Panc1 (cell line): ENCODE results near the gene SLC2A1. TPM values are rescaled to one million over a fixed set of nuclear protein-coding genes. Genes with fewer than 3 reads are reported as not detected.

Experiments used
- ATAC-seq: fragments of 200-7000 bp; cut with Tn5 transposase; 2 replicates; pipeline ENCODE4 v1.9.1; 2020; ENCODE audit warnings: mild to moderate bottlenecking, moderate library complexity
- BruUV-seq: library from RNA; stranded (reverse); fragments of 400-500 nt; replicated peaks from 2 replicates; lab custom pipeline; 2021; lab: Mats Ljungman, UMichigan
- CTCF ChIA-PET: fragments of 300-600 bp; sonication (Branson Sonifier 250); formaldehyde crosslinking; loops from one replicate; lab custom pipeline; 2022; ENCODE audit warnings: antibody characterized with exemption; lab: Charles Lee
- POLR2A ChIA-PET: fragments of 300-600 bp; sonication (Branson Sonifier 250); formaldehyde crosslinking; loops from one replicate; lab custom pipeline; 2022; ENCODE audit warnings: antibody characterized with exemption; lab: Charles Lee
- DNase-seq: peaks from one replicate; pipeline ENCODE4 v3.0.0-alpha.2; 2010; ENCODE audit warnings: low read depth, low spot score
- H3K27ac ChIP-seq: 2 replicates; pipeline ENCODE4 v1.5.1; 2011; ENCODE audit warnings: mild to moderate bottlenecking, low read length, inconsistent platforms
- H3K27me3 ChIP-seq: fragments of 200-500 bp; sonication (Bioruptor generic); 2 replicates; pipeline ENCODE4 v1.6.0; 2014; ENCODE audit warnings: low read length, inconsistent platforms; ENCODE audit not compliant: control insufficient read depth, insufficient read depth
- H3K36me3 ChIP-seq: fragments of 200-500 bp; sonication (Bioruptor generic); 2 replicates; pipeline ENCODE4 v1.5.1; 2014; ENCODE audit warnings: inconsistent platforms, mild to moderate bottlenecking, low read length, moderate library complexity; ENCODE audit not compliant: control insufficient read depth, insufficient read depth
- H3K4me1 ChIP-seq: 2 replicates; pipeline ENCODE4 v1.5.1; 2011; ENCODE audit warnings: inconsistent platforms, mild to moderate bottlenecking, low read length, moderate library complexity; ENCODE audit not compliant: control insufficient read depth, insufficient read depth
- H3K4me3 ChIP-seq, 2 experiments: 2 replicates each; pipeline ENCODE4 v1.5.1; 2011 to 2012; ENCODE audit warnings: low read depth in 2 of 2, low read length in 2 of 2, mild to moderate bottlenecking in 2 of 2, inconsistent platforms in 1 of 2, moderate library complexity in 1 of 2
- H3K9me3 ChIP-seq: fragments of 200-500 bp; sonication (Bioruptor generic); 2 replicates; pipeline ENCODE4 v1.5.1; 2014; ENCODE audit warnings: low read depth, mild to moderate bottlenecking, inconsistent platforms, low read length, moderate library complexity; ENCODE audit not compliant: control insufficient read depth, insufficient read depth
- POLR2AphosphoS5 ChIP-seq: IDR thresholded peaks from 2 replicates; pipeline ENCODE4 v1.6.1; 2012; ENCODE audit warnings: mild to moderate bottlenecking, low read depth, low read length, moderate library complexity
- SIN3A ChIP-seq: IDR thresholded peaks from 2 replicates; pipeline ENCODE4 v1.6.1; 2012; ENCODE audit warnings: low read depth, mild to moderate bottlenecking, low read length, moderate library complexity, borderline replicate concordance; ENCODE audit not compliant: insufficient read depth
- TCF7L2 ChIP-seq: IDR thresholded peaks from 2 replicates; pipeline ENCODE4 v1.6.1; 2011; ENCODE audit warnings: mild to moderate bottlenecking, low read depth, low read length, inconsistent platforms
- in situ Hi-C: cut with HindIII; loops from 2 replicates; pipeline ENCODE4 v1.10.0; 2016; ENCODE audit warnings: low sequenced_read_pairs, low pct_unique_long_range_greater_than_20kb
- intact Hi-C: fragments of 100-400 bp; cut with micrococcal nuclease; formaldehyde crosslinking; loops from one replicate; pipeline ENCODE4 v1.10.0; 2022; ENCODE audit not compliant: unreplicated experiment
- total RNA-seq: library from RNA; stranded (reverse); gene quantifications from one replicate; pipeline ENCODE4 v1.2.1, GENCODE V29; 2021; ENCODE audit not compliant: unreplicated experiment
- TF ChIP-seq, protein P1 (sequence below), 2 experiments: IDR thresholded peaks; 2 replicates each; pipeline ENCODE4 v1.6.1; 2011 to 2012; ENCODE audit warnings: low read depth in 2 of 2, control low read depth in 1 of 2, low read length in 1 of 2, mild to moderate bottlenecking in 1 of 2, moderate library complexity in 1 of 2; ENCODE audit not compliant: insufficient read depth in 1 of 2
- TF ChIP-seq, protein P2 (sequence below): fragments of 450-650 bp; IDR thresholded peaks from 2 replicates; pipeline ENCODE4 v1.5.1; 2017; ENCODE audit warnings: mild to moderate bottlenecking

The SLC2A1 gene
- total RNA-seq, 1 experiment from 2014 or later = 32.9 TPM

GRCh38 chr1:42960122-42960390 is 1.4 kb upstream of the SLC2A1 start:
- POLR2A ChIA-PET = no interaction called here
- no TSS peak for BruUV-seq
- no peaks in the 10 kb centered on the region for H3K27me3 ChIP-seq
- ATAC-seq (no peak), DNase-seq (no peak)
- no peak overlapping the region for H3K27ac ChIP-seq
- TF ChIP-seq, protein P1, sequence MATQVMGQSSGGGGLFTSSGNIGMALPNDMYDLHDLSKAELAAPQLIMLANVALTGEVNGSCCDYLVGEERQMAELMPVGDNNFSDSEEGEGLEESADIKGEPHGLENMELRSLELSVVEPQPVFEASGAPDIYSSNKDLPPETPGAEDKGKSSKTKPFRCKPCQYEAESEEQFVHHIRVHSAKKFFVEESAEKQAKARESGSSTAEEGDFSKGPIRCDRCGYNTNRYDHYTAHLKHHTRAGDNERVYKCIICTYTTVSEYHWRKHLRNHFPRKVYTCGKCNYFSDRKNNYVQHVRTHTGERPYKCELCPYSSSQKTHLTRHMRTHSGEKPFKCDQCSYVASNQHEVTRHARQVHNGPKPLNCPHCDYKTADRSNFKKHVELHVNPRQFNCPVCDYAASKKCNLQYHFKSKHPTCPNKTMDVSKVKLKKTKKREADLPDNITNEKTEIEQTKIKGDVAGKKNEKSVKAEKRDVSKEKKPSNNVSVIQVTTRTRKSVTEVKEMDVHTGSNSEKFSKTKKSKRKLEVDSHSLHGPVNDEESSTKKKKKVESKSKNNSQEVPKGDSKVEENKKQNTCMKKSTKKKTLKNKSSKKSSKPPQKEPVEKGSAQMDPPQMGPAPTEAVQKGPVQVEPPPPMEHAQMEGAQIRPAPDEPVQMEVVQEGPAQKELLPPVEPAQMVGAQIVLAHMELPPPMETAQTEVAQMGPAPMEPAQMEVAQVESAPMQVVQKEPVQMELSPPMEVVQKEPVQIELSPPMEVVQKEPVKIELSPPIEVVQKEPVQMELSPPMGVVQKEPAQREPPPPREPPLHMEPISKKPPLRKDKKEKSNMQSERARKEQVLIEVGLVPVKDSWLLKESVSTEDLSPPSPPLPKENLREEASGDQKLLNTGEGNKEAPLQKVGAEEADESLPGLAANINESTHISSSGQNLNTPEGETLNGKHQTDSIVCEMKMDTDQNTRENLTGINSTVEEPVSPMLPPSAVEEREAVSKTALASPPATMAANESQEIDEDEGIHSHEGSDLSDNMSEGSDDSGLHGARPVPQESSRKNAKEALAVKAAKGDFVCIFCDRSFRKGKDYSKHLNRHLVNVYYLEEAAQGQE (IDR thresholded peaks at IDR 0.05; ENCODE audit: insufficient read depth in 1 of 2, low read depth in 2 of 2, low read length in 1 of 2) = no peak
- no peak for TF ChIP-seq TCF7L2
- TF ChIP-seq SIN3A = no peak
- no peak for TF ChIP-seq POLR2AphosphoS5
- TF ChIP-seq, protein P2, sequence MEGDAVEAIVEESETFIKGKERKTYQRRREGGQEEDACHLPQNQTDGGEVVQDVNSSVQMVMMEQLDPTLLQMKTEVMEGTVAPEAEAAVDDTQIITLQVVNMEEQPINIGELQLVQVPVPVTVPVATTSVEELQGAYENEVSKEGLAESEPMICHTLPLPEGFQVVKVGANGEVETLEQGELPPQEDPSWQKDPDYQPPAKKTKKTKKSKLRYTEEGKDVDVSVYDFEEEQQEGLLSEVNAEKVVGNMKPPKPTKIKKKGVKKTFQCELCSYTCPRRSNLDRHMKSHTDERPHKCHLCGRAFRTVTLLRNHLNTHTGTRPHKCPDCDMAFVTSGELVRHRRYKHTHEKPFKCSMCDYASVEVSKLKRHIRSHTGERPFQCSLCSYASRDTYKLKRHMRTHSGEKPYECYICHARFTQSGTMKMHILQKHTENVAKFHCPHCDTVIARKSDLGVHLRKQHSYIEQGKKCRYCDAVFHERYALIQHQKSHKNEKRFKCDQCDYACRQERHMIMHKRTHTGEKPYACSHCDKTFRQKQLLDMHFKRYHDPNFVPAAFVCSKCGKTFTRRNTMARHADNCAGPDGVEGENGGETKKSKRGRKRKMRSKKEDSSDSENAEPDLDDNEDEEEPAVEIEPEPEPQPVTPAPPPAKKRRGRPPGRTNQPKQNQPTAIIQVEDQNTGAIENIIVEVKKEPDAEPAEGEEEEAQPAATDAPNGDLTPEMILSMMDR = no peak
- in situ Hi-C loops (no loop called here), intact Hi-C loops (no loop called here)
- peaks cover 27% of the 10 kb centered on the region for H3K4me1 ChIP-seq
- H3K4me3 ChIP-seq = no peak overlapping the region
- CTCF ChIA-PET = no interaction called here
- H3K9me3 ChIP-seq = no peaks in the 10 kb centered on the region
- peaks cover 6% of the 10 kb centered on the region; the same call in 1 of the 2 replicates for H3K36me3 ChIP-seq

DNA sequence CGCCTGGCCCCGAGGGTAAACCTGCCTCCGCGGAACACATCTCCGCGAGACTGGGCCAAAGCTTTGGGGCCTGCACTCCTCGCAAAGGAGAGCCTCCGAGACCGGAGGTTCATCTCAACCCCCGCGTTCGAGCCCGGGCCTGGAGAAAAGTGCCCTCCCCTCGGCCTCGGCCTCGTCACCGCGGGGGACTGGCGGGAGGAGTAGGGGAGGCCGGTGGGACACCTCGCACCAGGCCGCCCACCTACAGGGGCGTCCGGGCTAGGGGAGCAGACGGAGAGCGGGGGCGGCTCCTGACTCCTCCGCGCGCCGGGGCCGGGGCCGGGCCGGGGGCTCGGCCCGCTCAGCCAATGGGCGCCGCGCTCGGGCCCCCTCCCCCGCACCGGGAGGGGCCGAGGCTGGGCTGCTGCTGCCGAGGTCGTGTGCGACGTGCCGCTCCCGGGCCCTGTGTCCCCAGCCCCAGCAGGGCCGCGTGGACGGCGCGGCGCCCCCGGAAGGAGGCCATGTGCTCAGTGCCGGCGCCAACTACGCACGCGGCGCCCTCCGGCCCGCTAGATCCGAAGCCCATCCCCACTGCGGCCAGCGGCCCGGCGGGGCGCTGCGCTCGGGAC is 684 bp downstream of the SLC2A1 start:
- peak; percentile 93; the same call in 1 of the 2 replicates for TF ChIP-seq SIN3A
- TF ChIP-seq, protein P1 (IDR thresholded peaks at IDR 0.05; ENCODE audit: insufficient read depth in 1 of 2, low read depth in 2 of 2, low read length in 1 of 2) = no peak
- POLR2A ChIA-PET = interaction anchor here (0.6 to 0.7 kb wide), 3 partner anchors 11 to 1442 kb away, joined by 3 read pairs; no protein-coding TSS in a partner anchor
- Histone ChIP-seq H3K36me3 (peaks cover 6% of the 10 kb centered on the region; the same call in 1 of the 2 replicates), H3K9me3 (no peaks in the 10 kb centered on the region), H3K27me3 (no peaks in the 10 kb centered on the region), H3K4me1 (peaks cover 28% of the 10 kb centered on the region), H3K27ac (peak overlapping the region; percentile 71; the same call in 1 of the 2 replicates), H3K4me3 (peak overlapping the region; percentile 73 to 76)
- ATAC-seq (peak; percentile 79), DNase-seq (no peak)
- intact Hi-C loops = no loop called here
- in situ Hi-C loops = no loop called here
- CTCF ChIA-PET = no interaction called here
- BruUV-seq = no TSS peak
